ENCODE results near the gene PRPS2. TPM values are rescaled to one million over a fixed set of nuclear protein-coding genes. Genes with fewer than 3 reads are reported as not detected.

Gene PRPS2
- total RNA-seq, 1 experiment from 2014 or later = 34.4 TPM

- DNase-seq (ENCODE audit: low read depth, low spot score) = no peak
- in situ Hi-C loops (cut with HindIII; ENCODE audit: low pct_unique_long_range_greater_than_20kb, low sequenced_read_pairs) = no loop called here
These were observed 80.0 kb downstream of the PRPS2 start for GRCh38 chrX:12871257-12871656.

GRCh38 chrX:12872741-12873140 is 81.5 kb downstream of the PRPS2 start:
- in situ Hi-C loops (cut with HindIII; ENCODE audit: low pct_unique_long_range_greater_than_20kb, low sequenced_read_pairs) = no loop called here
- DNase-seq (ENCODE audit: low read depth, low spot score) = no peak

Other genes with a start within 250 kb of the PRPS2 start
- 0.03 TPM in 1 of 2 replicates, not detected in the other for gene TLR7, start 75.7 kb downstream of the PRPS2 start, total RNA-seq (2014; rRNA removed; shearing (Covaris generic))
- gene TLR8, start 115.2 kb downstream of the PRPS2 start, total RNA-seq (2014; rRNA removed; shearing (Covaris generic)) = not detected in 2 replicates
- gene TMSB4X, start 183.7 kb downstream of the PRPS2 start, total RNA-seq (2014; rRNA removed; shearing (Covaris generic)) = not detected in 2 replicates